NCI-H128 (cell line): ENCODE measurements around the gene PKLR.
A peak's percentile ranks its signal among the peaks of the same experiment; 100 is the strongest.
"Not testable (repeated sequence)": the region's sequence is repeated elsewhere in the genome, so short reads cannot be mapped to it uniquely, and the experiment has no call there.

Source experiments
- DNase-seq: peaks from one replicate; lab custom pipeline; 2025; ENCODE audit not compliant: unreplicated experiment; lab: John Stamatoyannopoulos, UW

The PKLR gene

GRCh38 chr1:155318082-155318481 lies 16.8 kb upstream of the PKLR start:
- no peak for DNase-seq

DNA sequence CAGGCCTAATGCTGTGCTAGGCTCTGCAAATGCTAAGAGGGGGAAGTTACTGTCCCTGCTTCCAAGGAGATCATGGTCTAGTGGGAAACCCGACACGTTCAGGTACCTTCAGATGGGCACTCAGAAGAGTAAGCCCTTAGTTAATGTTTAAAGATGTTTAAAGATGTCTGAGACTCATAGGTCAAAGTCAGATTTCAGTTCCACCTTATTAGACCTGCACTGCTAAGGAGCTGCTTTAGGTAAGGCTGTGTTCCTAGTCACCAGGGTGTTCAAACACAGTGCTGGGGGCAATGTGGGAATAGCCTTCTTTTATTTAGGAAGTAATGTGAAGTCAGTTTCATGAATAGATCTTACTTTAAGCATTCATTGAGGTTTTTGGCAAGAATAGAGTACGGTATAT lies 15.7 kb upstream of the PKLR start:
- DNase-seq: no peak

- no peak for DNase-seq
Measured at GRCh38 chr1:155313261-155313660, 12.0 kb upstream of the PKLR start.

GRCh38 chr1:155309423-155310021 lies 8.3 kb upstream of the PKLR start:
- DNase-seq: no peak

DNA sequence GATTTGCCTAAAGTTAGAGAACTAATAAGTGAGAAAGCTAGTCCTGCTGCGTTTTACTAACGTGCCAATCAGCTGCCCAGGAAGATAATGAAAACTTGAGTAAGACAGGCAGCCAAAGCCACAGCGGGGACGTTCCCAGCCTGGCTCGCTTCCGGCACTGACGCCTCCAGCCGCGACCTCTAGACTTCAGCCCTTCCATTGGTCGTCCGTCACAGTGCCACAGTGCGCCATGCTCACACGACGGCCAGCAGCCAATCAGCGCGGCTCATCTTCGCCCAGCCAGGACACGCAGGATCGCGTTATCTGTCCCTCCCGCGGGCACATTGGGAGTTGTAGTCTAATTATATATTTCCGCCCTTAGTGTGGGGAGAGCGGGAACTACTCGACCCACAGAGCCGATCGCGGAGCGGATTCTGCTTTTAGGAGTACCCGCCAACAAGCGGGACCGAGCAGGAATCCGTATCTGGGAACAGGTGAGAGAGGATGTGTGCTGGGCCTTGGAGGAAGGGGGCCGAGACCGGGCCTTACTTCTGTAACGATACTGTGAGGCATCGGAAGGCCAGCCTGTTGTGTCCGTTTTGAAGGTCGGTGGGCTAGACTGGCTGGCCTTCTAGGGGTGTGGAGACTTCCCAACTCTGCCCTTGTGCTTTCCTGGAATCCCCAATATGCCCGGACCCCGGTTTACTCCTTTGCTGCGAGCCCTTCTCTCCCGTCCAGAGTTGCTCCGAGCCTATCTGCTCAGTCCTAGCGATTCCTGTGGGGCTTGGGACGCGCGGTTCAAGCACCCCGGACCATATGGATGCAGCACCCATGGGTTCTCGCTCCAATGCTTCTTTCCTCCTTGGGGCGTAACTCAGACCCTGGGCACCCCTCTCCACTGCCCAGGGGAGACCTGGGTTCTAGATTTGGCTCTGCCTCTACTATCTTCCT lies 7.5 kb upstream of the PKLR start, which contains the start of gene FDPS:
TSS of gene FDPS (plus strand) at position 374 of the 930 bp plus-strand sequence. CDS start 924 bp downstream, outside the sequence.
- DNase-seq: peak; percentile 99

DNA sequence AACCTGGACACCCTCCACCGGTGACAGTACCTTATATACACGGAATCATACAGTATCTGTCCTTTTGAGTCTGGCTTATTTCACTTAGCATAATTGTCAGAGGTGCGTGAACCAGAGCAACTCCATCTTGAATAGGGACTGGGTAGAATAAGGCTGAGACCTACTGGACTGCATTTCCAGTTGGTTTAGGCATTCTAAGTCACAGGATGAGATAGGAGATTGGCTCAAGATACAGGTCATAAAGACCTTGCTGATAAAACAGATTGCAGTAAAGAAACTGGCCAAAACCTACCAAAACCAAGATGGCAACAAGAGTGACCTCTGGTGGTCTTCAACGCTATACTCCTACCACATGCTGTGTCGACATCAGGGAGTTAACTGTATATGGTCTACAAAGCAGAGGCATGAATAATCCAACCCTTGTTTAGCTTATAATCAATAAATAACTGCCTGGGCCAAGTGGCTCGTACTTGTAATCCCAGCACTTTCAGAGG lies 6.1 kb upstream of the PKLR start:
- DNase-seq: no peak

DNA sequence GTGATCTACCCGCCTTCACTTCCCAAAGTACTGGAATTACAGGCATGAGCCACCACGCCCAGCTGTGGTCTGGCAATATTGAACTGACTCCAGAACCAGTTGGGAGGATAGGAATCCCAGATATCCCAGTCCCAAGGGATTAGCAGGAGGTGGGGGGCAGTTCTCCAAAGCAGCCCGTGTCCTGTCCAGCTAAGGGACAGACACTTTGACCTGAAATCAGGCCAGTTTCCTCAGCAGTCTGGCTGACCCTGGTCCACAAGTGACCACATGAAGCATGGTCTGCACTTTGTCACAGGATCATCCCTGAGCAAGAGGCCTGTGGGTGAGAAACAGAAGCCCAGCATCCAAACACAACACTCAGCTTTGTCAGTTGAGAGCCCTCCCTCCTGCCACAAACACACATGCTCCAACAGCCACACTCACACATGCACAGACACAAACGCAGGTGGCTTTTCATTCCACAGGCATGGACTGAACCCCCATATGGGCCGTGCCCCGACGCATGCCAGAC lies 4.7 kb upstream of the PKLR start:
- DNase-seq: no peak

DNA sequence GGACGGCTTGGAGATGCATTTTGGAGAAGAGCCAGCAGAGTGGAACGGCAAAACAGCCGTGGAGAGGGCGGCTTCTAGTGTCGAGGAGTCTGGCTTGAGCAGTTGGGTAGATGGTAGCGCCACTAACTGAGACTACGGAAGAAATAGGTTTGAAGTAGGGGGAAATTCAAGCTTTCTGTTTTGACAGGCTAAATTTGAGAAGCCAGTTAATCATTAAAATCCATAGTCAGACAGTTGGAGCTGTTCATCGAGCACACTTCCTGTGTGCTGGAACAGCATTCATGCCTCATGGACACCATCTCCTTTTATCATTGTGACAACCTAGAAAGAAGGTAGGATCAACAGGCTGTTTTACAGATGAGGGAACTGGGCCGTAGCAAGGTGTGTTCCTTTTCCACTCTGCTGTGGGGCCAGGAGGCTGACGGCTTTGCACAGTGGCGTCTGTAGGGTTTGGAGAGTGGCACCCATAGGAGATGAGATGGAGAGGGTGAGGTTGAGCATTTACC lies 3.4 kb upstream of the PKLR start:
- no peak for DNase-seq

GRCh38 chr1:155300553-155301329 lies 497 bp downstream of the PKLR start:
- no peak for DNase-seq

- DNase-seq: no peak
Measured at GRCh38 chr1:155300024-155300423, 1.2 kb downstream of the PKLR start.

DNA sequence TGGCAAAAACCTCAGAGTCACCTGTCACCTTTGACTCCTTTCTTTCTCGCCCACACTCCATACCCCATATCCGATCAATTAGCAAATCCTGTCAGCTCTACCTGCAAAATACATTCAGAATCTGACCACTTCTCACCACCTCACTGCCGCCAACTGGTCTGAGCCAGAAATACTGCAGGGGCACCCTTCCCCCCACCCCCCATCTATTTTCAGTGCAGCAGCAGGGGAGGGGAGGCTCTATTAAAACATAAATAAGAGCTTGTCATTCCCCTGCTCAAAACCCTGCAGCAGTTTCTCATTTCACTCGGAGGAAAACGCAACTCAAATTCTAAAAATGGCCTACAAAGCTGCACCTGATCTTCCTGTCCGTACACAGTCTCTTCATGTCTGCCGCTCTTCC lies 3.9 kb downstream of the PKLR start:
- no peak for DNase-seq

DNA sequence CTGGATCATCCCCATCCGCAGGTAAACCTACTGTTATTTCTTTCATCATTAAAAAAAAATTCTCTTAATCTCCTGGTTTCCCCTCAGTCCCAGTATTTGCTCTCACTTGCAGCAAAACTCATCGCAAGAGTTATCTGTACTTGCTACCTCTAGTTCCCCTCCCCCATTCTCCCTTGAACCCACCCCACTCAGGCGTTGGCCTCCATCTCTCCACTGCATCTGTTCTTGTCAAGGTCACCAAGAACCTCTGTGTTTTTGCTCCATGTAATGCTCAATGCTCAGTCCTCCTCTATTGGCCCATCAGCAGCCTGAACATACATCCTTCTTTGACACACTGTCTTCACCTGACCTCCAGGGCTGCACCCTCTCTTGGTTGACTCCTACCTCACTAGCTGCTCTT lies 4.6 kb downstream of the PKLR start:
- DNase-seq: no peak

- DNase-seq: no peak
Measured at GRCh38 chr1:155295942-155296267, 5.3 kb downstream of the PKLR start.

DNA sequence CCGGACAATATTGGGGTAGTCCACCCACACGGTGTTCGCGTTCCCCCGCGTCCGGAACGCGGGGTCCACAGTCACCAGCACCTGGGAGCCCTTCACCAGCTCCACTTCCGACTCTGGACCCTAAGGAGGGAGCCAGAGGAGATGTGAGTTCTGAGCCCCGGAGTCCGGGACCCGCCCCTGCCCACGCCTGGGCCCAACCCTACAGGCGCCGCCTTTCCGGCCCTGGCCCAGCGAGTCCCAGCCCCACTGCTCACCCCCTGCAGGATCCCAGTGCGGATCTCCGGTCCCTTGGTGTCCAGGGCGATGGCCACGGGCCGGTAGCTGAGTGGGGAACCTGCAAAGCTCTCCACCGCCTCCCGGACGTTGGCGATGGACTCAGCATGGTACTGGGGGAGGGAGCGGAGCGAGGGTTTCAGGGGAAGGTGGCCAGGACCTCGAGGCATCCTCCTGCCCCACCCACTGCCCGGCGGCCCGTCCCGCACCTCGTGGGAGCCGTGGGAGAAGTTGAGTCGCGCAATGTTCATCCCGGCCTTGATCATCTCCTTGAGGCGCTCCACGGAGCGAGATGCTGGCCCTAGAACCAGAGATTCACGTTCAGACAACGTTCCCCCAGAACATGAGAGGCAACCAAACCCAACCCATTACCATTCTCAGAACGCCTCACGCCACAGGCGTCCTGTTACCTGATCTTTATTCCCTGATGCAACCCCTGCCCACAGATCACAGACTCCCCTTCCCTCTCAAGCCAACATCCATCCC lies 5.9 kb downstream of the PKLR start:
- DNase-seq: no peak

GRCh38 chr1:155294520-155295182 lies 6.6 kb downstream of the PKLR start:
- DNase-seq: no peak

DNA sequence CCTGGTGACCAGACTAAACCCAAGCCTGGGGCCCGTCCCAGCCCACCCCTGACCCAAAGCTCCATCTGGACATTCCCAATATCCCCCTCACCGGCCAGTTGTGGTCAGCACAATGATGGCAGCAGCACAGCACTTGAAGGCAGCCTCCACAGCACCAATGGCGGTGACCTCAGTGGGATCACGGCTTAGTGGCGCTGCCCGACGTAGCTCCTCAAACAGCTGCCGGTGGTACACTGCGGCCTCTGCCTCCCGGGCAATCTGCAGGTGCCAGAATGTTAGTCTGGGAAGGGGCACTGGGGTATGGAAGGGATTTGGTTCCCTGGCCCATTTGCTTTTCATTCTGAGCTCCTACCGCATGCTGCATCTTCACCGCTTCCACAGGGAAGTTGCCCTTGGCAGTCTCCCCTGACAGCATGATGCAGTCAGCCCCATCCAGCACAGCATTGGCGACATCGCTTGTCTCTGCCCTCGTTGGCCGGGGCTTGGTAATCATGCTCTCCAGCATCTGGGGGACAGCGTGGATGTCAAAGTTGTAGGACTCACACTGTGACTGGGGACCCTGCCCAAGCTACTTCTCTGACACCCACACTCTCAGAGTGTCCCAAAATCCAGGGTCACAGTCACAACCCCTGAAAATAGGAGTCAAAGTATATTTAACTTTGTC lies 8.0 kb downstream of the PKLR start:
- no peak for DNase-seq

- not testable (repeated sequence) for DNase-seq
Measured at GRCh38 chr1:155291006-155291405, 10.2 kb downstream of the PKLR start.

DNA sequence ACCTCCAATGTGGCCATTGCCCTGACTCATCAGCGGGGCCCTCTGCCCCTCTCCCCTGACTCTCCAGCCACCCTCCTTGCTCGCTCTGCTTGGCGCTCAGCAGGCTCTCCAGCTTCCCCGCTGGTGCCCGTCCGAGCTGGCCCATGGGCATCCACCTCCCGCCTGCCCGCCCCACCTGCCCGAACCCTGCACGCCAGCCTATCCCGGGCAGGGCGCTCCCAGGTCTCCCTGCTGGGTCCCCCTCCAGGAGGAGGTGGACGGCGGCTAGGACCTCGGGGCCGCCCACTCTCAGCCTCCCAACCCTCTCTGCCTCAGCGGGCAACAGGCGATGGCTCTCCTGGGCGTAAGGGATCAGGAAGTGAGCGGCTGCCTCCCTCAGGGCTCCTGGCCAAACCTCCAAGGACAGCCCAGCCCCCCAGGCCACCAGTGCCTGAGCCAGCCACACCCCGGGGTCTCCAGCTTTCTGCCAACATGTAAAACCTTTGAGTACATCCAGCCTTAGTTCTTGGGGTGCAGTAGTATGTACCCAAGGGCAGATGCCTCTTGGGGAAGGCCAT lies 13.2 kb downstream of the PKLR start:
- no peak for DNase-seq

- no peak for DNase-seq
Measured at GRCh38 chr1:155286544-155286943, 14.7 kb downstream of the PKLR start.
